Measurements from ENCODE around the gene GFRAL.

GFRAL gene

GRCh38 chr6:55433446-55434130 is 106.3 kb downstream of the GFRAL start:
- DNase-seq = no peak

- DNase-seq = no peak
Observed at GRCh38 chr6:55437141-55437540, 109.9 kb downstream of the GFRAL start.

GRCh38 chr6:55438203-55438602 is 110.9 kb downstream of the GFRAL start:
- DNase-seq = no peak

GRCh38 chr6:55443238-55444134 is 116.2 kb downstream of the GFRAL start:
- DNase-seq = no peak

- peak; percentile 7 for DNase-seq
Observed at GRCh38 chr6:55445648-55446204, 118.5 kb downstream of the GFRAL start.

- no peak for DNase-seq
Observed at GRCh38 chr6:55447891-55448290, 120.6 kb downstream of the GFRAL start.

- no peak for DNase-seq
Observed at GRCh38 chr6:55448451-55448850, 121.2 kb downstream of the GFRAL start.

GRCh38 chr6:55449225-55449624 is 122.0 kb downstream of the GFRAL start:
- no peak for DNase-seq

GRCh38 chr6:55450005-55450404 is 122.7 kb downstream of the GFRAL start:
- DNase-seq = no peak

All from NCI-H1092 treated with DMSO at 0.1 percent for 48 hours (cell line).